Limb (tissue), 2 donors: Measurements from ENCODE around the gene ADAMTS14.
A peak's percentile ranks its signal among the peaks of the same experiment; 100 is the strongest.

ENCODE experiments used
- DNase-seq, 2 donors: peaks; one replicate each; pipeline ENCODE4 v3.0.0-alpha.2; 2016; ENCODE audit errors: extremely low spot score in 2 of 2

The ADAMTS14 gene

GRCh38 chr10:70728328-70728727 is 56.0 kb downstream of the ADAMTS14 start:
- no peak for DNase-seq

GRCh38 chr10:70729763-70730357 is 57.6 kb downstream of the ADAMTS14 start:
- DNase-seq = peak in 1 of 2 donors; percentile 65

GRCh38 chr10:70730955-70731354 is 58.6 kb downstream of the ADAMTS14 start:
- DNase-seq = no peak

GRCh38 chr10:70732569-70732968 is 60.3 kb downstream of the ADAMTS14 start:
- no peak for DNase-seq

- DNase-seq = no peak
Observed at GRCh38 chr10:70733051-70733450, 60.7 kb downstream of the ADAMTS14 start.

GRCh38 chr10:70735161-70735560 is 62.9 kb downstream of the ADAMTS14 start:
- no peak for DNase-seq

GRCh38 chr10:70736525-70736924 is 64.2 kb downstream of the ADAMTS14 start:
- no peak for DNase-seq

GRCh38 chr10:70737250-70737649 is 64.9 kb downstream of the ADAMTS14 start:
- DNase-seq = no peak

- DNase-seq = no peak
Observed at GRCh38 chr10:70738006-70738760, 65.9 kb downstream of the ADAMTS14 start.

GRCh38 chr10:70738761-70739121 is 66.4 kb downstream of the ADAMTS14 start:
- no peak for DNase-seq

- DNase-seq = no peak
Observed at GRCh38 chr10:70740406-70741288, 68.3 kb downstream of the ADAMTS14 start.

- DNase-seq = peak; percentile 68 to 78
Observed at GRCh38 chr10:70742537-70743429, 70.5 kb downstream of the ADAMTS14 start.

- no peak for DNase-seq
Observed at GRCh38 chr10:70743430-70743788, 71.1 kb downstream of the ADAMTS14 start.

- DNase-seq = no peak
Observed at GRCh38 chr10:70743879-70744278, 71.6 kb downstream of the ADAMTS14 start.

- no peak for DNase-seq
Observed at GRCh38 chr10:70744617-70745143, 72.4 kb downstream of the ADAMTS14 start.

- no peak for DNase-seq
Observed at GRCh38 chr10:70745555-70745954, 73.2 kb downstream of the ADAMTS14 start.

GRCh38 chr10:70747192-70747965 is 75.1 kb downstream of the ADAMTS14 start:
- DNase-seq = no peak

GRCh38 chr10:70748305-70748704 is 76.0 kb downstream of the ADAMTS14 start:
- DNase-seq = no peak

GRCh38 chr10:70748801-70749573 is 76.7 kb downstream of the ADAMTS14 start:
- no peak for DNase-seq
